Measurements from ENCODE around the gene HMGA1.

The HMGA1 gene

GRCh38 chr6:34223956-34224940 is 12.4 kb upstream of the HMGA1 start:
- DNase-seq (ENCODE audit: low read depth in 2 of 2), result peak; percentile 92 to 95

GRCh38 chr6:34225551-34225950 is 11.1 kb upstream of the HMGA1 start:
- no peak for DNase-seq (ENCODE audit: low read depth in 2 of 2)

GRCh38 chr6:34226066-34226465 is 10.6 kb upstream of the HMGA1 start:
- DNase-seq (ENCODE audit: low read depth in 2 of 2), result no peak

- no peak for DNase-seq (ENCODE audit: low read depth in 2 of 2)
Measured at GRCh38 chr6:34226731-34227586, 9.7 kb upstream of the HMGA1 start.

- DNase-seq (ENCODE audit: low read depth in 2 of 2), result no peak
Measured at GRCh38 chr6:34227761-34228421, 8.8 kb upstream of the HMGA1 start.

- DNase-seq (ENCODE audit: low read depth in 2 of 2), result no peak
Measured at GRCh38 chr6:34229877-34230276, 6.8 kb upstream of the HMGA1 start.

GRCh38 chr6:34230653-34231371 is 5.9 kb upstream of the HMGA1 start:
- no peak for DNase-seq (ENCODE audit: low read depth in 2 of 2)

- DNase-seq (ENCODE audit: low read depth in 2 of 2), result no peak
Measured at GRCh38 chr6:34231566-34232336, 4.9 kb upstream of the HMGA1 start.

- DNase-seq (ENCODE audit: low read depth in 2 of 2), result no peak
Measured at GRCh38 chr6:34232901-34233300, 3.8 kb upstream of the HMGA1 start.

- DNase-seq (ENCODE audit: low read depth in 2 of 2), result no peak
Measured at GRCh38 chr6:34233867-34234266, 2.8 kb upstream of the HMGA1 start.

- DNase-seq (ENCODE audit: low read depth in 2 of 2), result no peak
Measured at GRCh38 chr6:34234667-34235306, 1.9 kb upstream of the HMGA1 start.

- peak; percentile 59 to 61 for DNase-seq (ENCODE audit: low read depth in 2 of 2)
Measured at GRCh38 chr6:34235307-34236130, 1.2 kb upstream of the HMGA1 start.

- peak in 1 of 2 donors; percentile 42 for DNase-seq (ENCODE audit: low read depth in 2 of 2)
Measured at GRCh38 chr6:34236131-34236442, 586 bp upstream of the HMGA1 start.

GRCh38 chr6:34237316-34237721 is 646 bp downstream of the HMGA1 start:
- DNase-seq (ENCODE audit: low read depth in 2 of 2), result no peak

- peak; percentile 65 to 73 for DNase-seq (ENCODE audit: low read depth in 2 of 2)
Measured at GRCh38 chr6:34237722-34238584, 1.3 kb downstream of the HMGA1 start.

- no peak for DNase-seq (ENCODE audit: low read depth in 2 of 2)
Measured at GRCh38 chr6:34238585-34239499, 2.2 kb downstream of the HMGA1 start.

- no peak for DNase-seq (ENCODE audit: low read depth in 2 of 2)
Measured at GRCh38 chr6:34239500-34239825, 2.8 kb downstream of the HMGA1 start.
